H1 (cell line): ENCODE measurements around the gene NT5M. TPM values are rescaled to one million over a fixed set of nuclear protein-coding genes. Genes with fewer than 3 reads are reported as not detected.

Experiments
- EZH2 ChIP-seq: fragments of 200-600 bp; sonication (generic); IDR thresholded peaks from 2 replicates; pipeline ENCODE4 v1.7.1; 2012; ENCODE audit warnings: low read depth, mild to moderate bottlenecking, moderate library complexity, low read length, inconsistent platforms; ENCODE audit not compliant: severe bottlenecking
- GABPA ChIP-seq: IDR thresholded peaks from 2 replicates; pipeline ENCODE4 v1.6.1; 2011; ENCODE audit warnings: mild to moderate bottlenecking, low read length, moderate library complexity, borderline replicate concordance; ENCODE audit not compliant: insufficient read depth
- NRF1 ChIP-seq: IDR thresholded peaks from 2 replicates; pipeline ENCODE4 v1.6.1; 2011; ENCODE audit warnings: mild to moderate bottlenecking, low read depth, low read length, improper control_type of control experiment
- RBBP5 ChIP-seq: IDR thresholded peaks from 2 replicates; pipeline ENCODE4 v1.7.1; 2012; ENCODE audit warnings: low read depth, mild to moderate bottlenecking, inconsistent platforms, low read length, moderate library complexity, borderline replicate concordance
- RFX5 ChIP-seq: IDR thresholded peaks from 2 replicates; pipeline ENCODE4 v1.6.1; 2011; ENCODE audit warnings: low read depth, low read length, improper control_type of control experiment, borderline replicate concordance
- SIN3A ChIP-seq, 2 experiments: IDR thresholded peaks in 1 of 2; conservative IDR thresholded peaks in 1 of 2; 2 replicates each; pipeline ENCODE4 v1.6.1; 2011 to 2012; ENCODE audit warnings: low read length in 2 of 2, improper control_type of control experiment in 1 of 2, low read depth in 1 of 2, mild to moderate bottlenecking in 1 of 2
- SUZ12 ChIP-seq: fragments of 200-600 bp; sonication (generic); IDR thresholded peaks from 2 replicates; pipeline ENCODE4 v1.6.1; 2012; ENCODE audit warnings: mild to moderate bottlenecking, inconsistent platforms, low read length, moderate library complexity, mixed read lengths
- TAF1 ChIP-seq: IDR thresholded peaks from 2 replicates; pipeline ENCODE4 v1.6.1; 2011; ENCODE audit warnings: mild to moderate bottlenecking, low read depth, low read length
- polyA plus RNA-seq, 7 experiments: library from polyadenylated mRNA; depleted of rRNA in 3 of 7; stranded (reverse) in 5 of 7; unstranded in 2 of 7; fragments of >200 nt in 5 of 7; fragments of 200-250 nt in 2 of 7; gene quantifications; 1 replicate in 5 of 7; 2 replicates in 1 of 7; 4 replicates in 1 of 7; pipeline versions ENCODE4 v1.2.1 to v1.2.3, GENCODE V29; 2011 to 2013; ENCODE audit warnings: missing spikeins in 2 of 7, mixed read lengths in 2 of 7
- total RNA-seq: library from RNA; stranded (reverse); fragmentation: NEBNext Ultra II Directional; extraction: Animal tissue kit (Norgen Biotek cat#: 25700); gene quantifications from 2 replicates; pipeline ENCODE4 v1.2.1, GENCODE V29; 2021
- TF ChIP-seq, protein P1 (sequence below), 3 experiments: IDR thresholded peaks; 1 replicate in 2 of 3; 2 replicates in 1 of 3; pipeline versions ENCODE4 v1.5.1 to v1.6.1; 2011; ENCODE audit warnings: low read length in 3 of 3, mild to moderate bottlenecking in 3 of 3, inconsistent platforms in 2 of 3, low read depth in 1 of 3, moderate library complexity in 1 of 3; ENCODE audit not compliant: insufficient read depth in 1 of 3; ENCODE audit errors: control extremely low read depth in 1 of 3

NT5M gene
- total and polyA plus RNA-seq, 2 of the 8 experiments (the other 6 are each of a cell fraction or from before 2014, with no cell fraction given): 7.6 to 18.2 TPM

DNA sequence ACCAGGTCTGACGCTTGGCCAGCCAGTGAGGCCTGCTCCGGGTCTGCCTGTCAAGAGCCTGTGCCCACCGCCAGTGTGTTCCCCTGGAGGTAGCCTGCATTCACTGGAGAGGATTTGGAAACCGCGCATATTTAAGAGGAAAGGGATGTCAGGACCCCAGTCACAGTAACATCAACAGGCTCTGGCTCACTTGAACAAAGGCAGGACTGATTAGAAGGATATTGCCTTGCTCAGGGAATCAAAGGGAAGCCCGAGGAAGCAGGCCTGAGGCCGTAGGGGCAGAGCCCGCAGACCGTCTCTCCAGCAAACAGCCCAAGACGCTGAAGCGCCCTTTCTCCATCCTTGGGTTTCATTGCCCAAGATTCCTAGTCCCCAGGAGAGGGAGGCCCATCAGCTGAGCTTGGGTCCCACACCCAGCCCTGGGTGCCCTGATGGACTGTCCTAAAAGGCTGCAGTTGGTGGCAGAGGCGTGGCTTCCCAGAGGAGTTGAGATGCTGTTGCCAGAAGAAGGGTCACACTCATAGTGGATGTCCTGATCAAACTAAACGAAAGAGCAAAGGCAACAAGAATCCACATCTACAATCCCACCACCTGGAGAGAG is 23.2 kb downstream of the NT5M start (continued):
- TF ChIP-seq TAF1 (no peak), EZH2 (no peak), RFX5 (no peak), SUZ12 (no peak), GABPA (no peak), SIN3A (conservative IDR thresholded peaks at IDR 0.05 in 1 of 2, IDR thresholded peaks at IDR 0.05 in 1 of 2; ENCODE audit: low read depth in 1 of 2, low read length in 2 of 2) (no peak), RBBP5 (no peak), NRF1 (no peak)
- TF ChIP-seq, protein P1, sequence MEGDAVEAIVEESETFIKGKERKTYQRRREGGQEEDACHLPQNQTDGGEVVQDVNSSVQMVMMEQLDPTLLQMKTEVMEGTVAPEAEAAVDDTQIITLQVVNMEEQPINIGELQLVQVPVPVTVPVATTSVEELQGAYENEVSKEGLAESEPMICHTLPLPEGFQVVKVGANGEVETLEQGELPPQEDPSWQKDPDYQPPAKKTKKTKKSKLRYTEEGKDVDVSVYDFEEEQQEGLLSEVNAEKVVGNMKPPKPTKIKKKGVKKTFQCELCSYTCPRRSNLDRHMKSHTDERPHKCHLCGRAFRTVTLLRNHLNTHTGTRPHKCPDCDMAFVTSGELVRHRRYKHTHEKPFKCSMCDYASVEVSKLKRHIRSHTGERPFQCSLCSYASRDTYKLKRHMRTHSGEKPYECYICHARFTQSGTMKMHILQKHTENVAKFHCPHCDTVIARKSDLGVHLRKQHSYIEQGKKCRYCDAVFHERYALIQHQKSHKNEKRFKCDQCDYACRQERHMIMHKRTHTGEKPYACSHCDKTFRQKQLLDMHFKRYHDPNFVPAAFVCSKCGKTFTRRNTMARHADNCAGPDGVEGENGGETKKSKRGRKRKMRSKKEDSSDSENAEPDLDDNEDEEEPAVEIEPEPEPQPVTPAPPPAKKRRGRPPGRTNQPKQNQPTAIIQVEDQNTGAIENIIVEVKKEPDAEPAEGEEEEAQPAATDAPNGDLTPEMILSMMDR (IDR thresholded peaks at IDR 0.05; ENCODE audit: control extremely low read depth in 1 of 3, insufficient read depth in 1 of 3, low read depth in 1 of 3, low read length in 3 of 3): no peak
- TF ChIP-seq, all 59 proteins: peak for 0
